ENCODE measurements around the gene MAD1L1. TPM values are rescaled to one million over a fixed set of nuclear protein-coding genes. Genes with fewer than 3 reads are reported as not detected.

The MAD1L1 gene
- total RNA-seq (2021): 46.7 and 54.3 TPM in 2 replicates
- Bru-seq, nascent RNA: percentile 63 among the genes with signal in this experiment
- percentile 58 among the genes with signal in this experiment for BruChase-seq, experiment 1, labeled RNA remaining after a 2-hour chase
- percentile 72 among the genes with signal in this experiment for BruChase-seq, experiment 2, labeled RNA remaining after a 6-hour chase
- long read RNA-seq, transcript MAD1L1-204 (19 exons, 2,991 nt): minor isoform, 9 of 134 reads
- long read RNA-seq, transcript MAD1L1-202 (19 exons, 2,762 nt): major isoform, 11 of 134 reads
- long read RNA-seq, partial matches to known transcripts: 7 of 134 reads
- long read RNA-seq, other reads (novel, unspliced or antisense): 107 of 134 reads

DNA sequence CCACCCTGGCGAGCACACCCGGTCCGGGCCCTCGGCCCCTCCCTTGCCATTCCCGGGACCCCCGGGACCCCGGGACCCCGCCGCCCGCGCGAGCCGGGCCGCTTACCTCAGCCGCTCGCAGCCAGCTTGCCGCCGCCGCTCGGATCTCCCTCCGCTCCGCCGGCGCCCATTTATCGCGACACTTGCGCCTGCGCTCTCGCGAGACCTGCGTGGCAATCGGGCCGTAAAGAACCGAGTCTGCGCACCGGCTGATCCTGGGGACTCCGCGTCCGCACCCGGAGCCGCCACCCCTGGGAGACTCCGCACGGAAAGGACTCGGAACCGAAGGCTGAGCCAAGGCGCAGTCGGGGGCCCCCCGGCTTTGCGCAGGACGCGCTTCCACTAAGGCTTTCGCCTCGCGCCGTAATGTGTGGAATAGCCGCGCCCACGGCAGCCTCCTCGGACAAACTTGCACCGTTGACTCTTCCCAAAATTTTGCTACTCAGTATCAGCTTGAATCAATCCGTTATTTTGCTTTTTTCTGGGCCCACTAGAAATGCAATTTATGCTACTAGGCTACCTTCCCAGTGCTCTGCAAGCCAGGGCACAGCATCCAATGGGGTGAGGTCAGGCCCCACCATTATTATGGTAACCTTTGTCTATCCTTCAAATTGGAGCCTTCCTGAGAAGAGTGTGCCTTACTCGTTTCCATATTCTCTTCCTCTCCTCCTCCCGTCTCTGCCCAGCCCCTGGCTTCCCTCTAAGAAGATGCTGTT, at the start of gene MAD1L1:
MAD1L1 (minus strand) TSS at position 180 of the 755 bp plus-strand sequence. CDS start 2,812 bp downstream, outside the sequence.
- CTCF ChIA-PET: interaction anchor here (0.6 kb wide), 1 partner anchor 16 kb away, joined by 4 read pairs; no protein-coding TSS in a partner anchor
- intact Hi-C loops (cut with micrococcal nuclease; ENCODE audit: unreplicated experiment): no loop called here
- TF ChIP-seq, protein P1, sequence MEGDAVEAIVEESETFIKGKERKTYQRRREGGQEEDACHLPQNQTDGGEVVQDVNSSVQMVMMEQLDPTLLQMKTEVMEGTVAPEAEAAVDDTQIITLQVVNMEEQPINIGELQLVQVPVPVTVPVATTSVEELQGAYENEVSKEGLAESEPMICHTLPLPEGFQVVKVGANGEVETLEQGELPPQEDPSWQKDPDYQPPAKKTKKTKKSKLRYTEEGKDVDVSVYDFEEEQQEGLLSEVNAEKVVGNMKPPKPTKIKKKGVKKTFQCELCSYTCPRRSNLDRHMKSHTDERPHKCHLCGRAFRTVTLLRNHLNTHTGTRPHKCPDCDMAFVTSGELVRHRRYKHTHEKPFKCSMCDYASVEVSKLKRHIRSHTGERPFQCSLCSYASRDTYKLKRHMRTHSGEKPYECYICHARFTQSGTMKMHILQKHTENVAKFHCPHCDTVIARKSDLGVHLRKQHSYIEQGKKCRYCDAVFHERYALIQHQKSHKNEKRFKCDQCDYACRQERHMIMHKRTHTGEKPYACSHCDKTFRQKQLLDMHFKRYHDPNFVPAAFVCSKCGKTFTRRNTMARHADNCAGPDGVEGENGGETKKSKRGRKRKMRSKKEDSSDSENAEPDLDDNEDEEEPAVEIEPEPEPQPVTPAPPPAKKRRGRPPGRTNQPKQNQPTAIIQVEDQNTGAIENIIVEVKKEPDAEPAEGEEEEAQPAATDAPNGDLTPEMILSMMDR (conservative IDR thresholded peaks at IDR 0.05; ENCODE audit: low read depth, low read length): no peak
- peak; percentile 95 for DNase-seq (ENCODE audit: low spot score)
- Histone ChIP-seq H3K4me1 (ENCODE audit: insufficient read depth, low read length, poor library complexity, severe bottlenecking) (peaks cover 4% of the 10 kb centered on the region), H3K27ac (ENCODE audit: low read depth, low read length, poor library complexity, severe bottlenecking) (peak within 1 kb of the TSS; percentile 89), H3K36me3 (ENCODE audit: insufficient read depth, low read length, poor library complexity, severe bottlenecking) (peaks cover 46% of the 10 kb centered on the region), H3K9me3 (ENCODE audit: low read depth, low read length, poor library complexity, severe bottlenecking) (no peaks in the 10 kb centered on the region), H3K27me3 (replicated peaks; ENCODE audit: insufficient read depth, low read depth, low read length, poor library complexity) (no peaks in the 10 kb centered on the region), H3K4me3 (ENCODE audit: low read depth, low read length, poor library complexity, severe bottlenecking) (peak within 1 kb of the TSS; percentile 97)
- POLR2A ChIA-PET (ENCODE audit: low non-redundant PET): no interaction called here
- BruUV-seq (replicated peaks): no TSS peak

DNA sequence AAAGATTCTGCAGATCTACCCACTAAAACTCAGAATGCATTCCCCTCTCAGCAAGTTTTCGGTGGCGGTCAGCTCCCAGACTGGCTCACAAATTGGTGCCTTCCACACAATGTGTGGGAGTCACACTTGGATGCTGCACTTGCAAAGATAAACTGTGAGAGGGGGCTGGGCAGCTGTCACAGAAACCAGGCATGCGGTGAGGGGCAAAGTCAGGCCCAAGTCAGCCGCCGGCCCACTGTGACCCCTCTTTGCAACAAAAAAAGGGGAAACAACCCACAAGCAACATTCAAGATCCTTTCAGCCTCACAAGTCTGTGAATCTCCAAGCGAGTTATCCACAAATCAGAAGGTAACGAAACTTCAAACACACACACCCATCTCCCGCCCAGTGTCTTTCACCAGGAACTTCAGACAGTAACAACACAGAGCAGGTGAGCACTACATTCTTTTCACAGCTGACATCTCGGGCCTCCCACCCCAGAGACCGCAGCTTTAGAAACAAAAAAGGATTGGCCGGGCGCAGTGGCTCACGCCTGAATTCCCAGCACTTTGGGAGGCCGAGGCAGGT, 49.5 kb upstream of the MAD1L1 start:
- Histone ChIP-seq H3K9me3 (ENCODE audit: low read depth, low read length, poor library complexity, severe bottlenecking) (no peaks in the 10 kb centered on the region), H3K27ac (ENCODE audit: low read depth, low read length, poor library complexity, severe bottlenecking) (no peak overlapping the region), H3K4me1 (ENCODE audit: insufficient read depth, low read length, poor library complexity, severe bottlenecking) (no peaks in the 10 kb centered on the region), H3K36me3 (ENCODE audit: insufficient read depth, low read length, poor library complexity, severe bottlenecking) (no peaks in the 10 kb centered on the region), H3K4me3 (ENCODE audit: low read depth, low read length, poor library complexity, severe bottlenecking) (no peak overlapping the region), H3K27me3 (replicated peaks; ENCODE audit: insufficient read depth, low read depth, low read length, poor library complexity) (no peaks in the 10 kb centered on the region)
- ChIA-PET POLR2A (ENCODE audit: low non-redundant PET) (interaction anchor here (0.7 kb wide), 1 partner anchor 31 kb away, joined by 4 read pairs; no protein-coding TSS in a partner anchor), CTCF (no interaction called here)
- BruUV-seq (replicated peaks): no TSS peak
- TF ChIP-seq, protein P1 (conservative IDR thresholded peaks at IDR 0.05; ENCODE audit: low read depth, low read length): no peak
- TF ChIP-seq EZH2 (IDR thresholded peaks at IDR 0.05; ENCODE audit: borderline replicate concordance, low read depth, low read length, poor library complexity, severe bottlenecking): no peak
- intact Hi-C loops (cut with micrococcal nuclease; ENCODE audit: unreplicated experiment): no loop called here
- DNase-seq (ENCODE audit: low spot score): no peak

DNA sequence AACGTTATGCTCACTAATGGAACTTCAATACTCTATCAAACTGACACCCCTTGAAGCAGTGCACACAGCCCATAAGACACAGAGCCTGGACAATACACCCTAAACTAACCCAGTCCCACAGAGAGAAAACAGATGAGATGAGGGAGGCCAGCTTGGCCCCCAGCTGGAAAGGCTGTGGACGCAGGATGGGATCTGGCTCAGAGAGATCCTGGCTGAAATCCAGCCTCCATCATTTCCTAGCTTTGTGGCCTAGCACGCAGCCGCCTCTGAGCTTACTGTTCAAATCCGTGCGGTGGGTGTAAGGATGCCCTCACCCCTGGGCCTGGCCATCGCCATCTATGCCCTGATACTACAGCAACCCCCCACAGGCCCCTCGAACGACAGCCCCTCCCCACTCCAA, 48.8 kb upstream of the MAD1L1 start:
- Histone ChIP-seq H3K27ac (ENCODE audit: low read depth, low read length, poor library complexity, severe bottlenecking) (no peak overlapping the region), H3K36me3 (ENCODE audit: insufficient read depth, low read length, poor library complexity, severe bottlenecking) (no peaks in the 10 kb centered on the region), H3K27me3 (replicated peaks; ENCODE audit: insufficient read depth, low read depth, low read length, poor library complexity) (no peaks in the 10 kb centered on the region), H3K9me3 (ENCODE audit: low read depth, low read length, poor library complexity, severe bottlenecking) (no peaks in the 10 kb centered on the region), H3K4me1 (ENCODE audit: insufficient read depth, low read length, poor library complexity, severe bottlenecking) (no peaks in the 10 kb centered on the region), H3K4me3 (ENCODE audit: low read depth, low read length, poor library complexity, severe bottlenecking) (no peak overlapping the region)
- ChIA-PET CTCF (no interaction called here), POLR2A (ENCODE audit: low non-redundant PET) (no interaction called here)
- intact Hi-C loops (cut with micrococcal nuclease; ENCODE audit: unreplicated experiment): no loop called here
- DNase-seq (ENCODE audit: low spot score): no peak
- TF ChIP-seq, protein P1 (conservative IDR thresholded peaks at IDR 0.05; ENCODE audit: low read depth, low read length): no peak
- no peak for TF ChIP-seq EZH2 (IDR thresholded peaks at IDR 0.05; ENCODE audit: borderline replicate concordance, low read depth, low read length, poor library complexity, severe bottlenecking)
- BruUV-seq (replicated peaks): no TSS peak
